Neuronal stem cell (in vitro differentiated cells): ENCODE data around the gene NIPAL4.

Experiments used
- DNase-seq: peaks from one replicate; pipeline ENCODE4 v3.0.0-alpha.2; 2013; ENCODE audit warnings: low spot score
- H2AFZ ChIP-seq: one replicate; pipeline ENCODE4 v1.6.1; 2013; ENCODE audit warnings: mild to moderate bottlenecking, low read length, inconsistent platforms
- H2AK5ac ChIP-seq: 2 replicates; pipeline ENCODE4 v1.6.1; 2013; ENCODE audit warnings: low read depth, mild to moderate bottlenecking, inconsistent platforms, low read length, moderate library complexity, mixed read lengths
- H2BK120ac ChIP-seq: 2 replicates; pipeline ENCODE4 v1.6.1; 2013; ENCODE audit warnings: low read depth, mild to moderate bottlenecking, inconsistent platforms, low read length, moderate library complexity, mixed read lengths
- H2BK12ac ChIP-seq: one replicate; pipeline ENCODE4 v1.6.1; 2013; ENCODE audit warnings: low read length, inconsistent platforms
- H2BK15ac ChIP-seq: 2 replicates; pipeline ENCODE4 v1.6.1; 2013; ENCODE audit warnings: mild to moderate bottlenecking, low read length, inconsistent platforms, mixed read lengths
- H2BK5ac ChIP-seq: one replicate; pipeline ENCODE4 v1.6.1; 2013; ENCODE audit warnings: inconsistent platforms, mild to moderate bottlenecking, low read length, moderate library complexity
- H3K14ac ChIP-seq: one replicate; pipeline ENCODE4 v1.6.1; 2013; ENCODE audit warnings: low read length, inconsistent platforms
- H3K18ac ChIP-seq: 2 replicates; pipeline ENCODE4 v1.6.1; 2013; ENCODE audit warnings: low read length, inconsistent platforms
- H3K23ac ChIP-seq: 2 replicates; pipeline ENCODE4 v1.6.1; 2013; ENCODE audit warnings: low read depth, mild to moderate bottlenecking, mixed read lengths, low read length, inconsistent platforms; ENCODE audit not compliant: poor library complexity
- H3K27ac ChIP-seq: replicated peaks from 3 replicates; pipeline ENCODE4 v1.5.1; 2013; ENCODE audit warnings: low read length, inconsistent platforms
- H3K27me3 ChIP-seq, 3 experiments: 2 replicates each; pipeline ENCODE4 v1.6.1; 2013; ENCODE audit warnings: low read length in 3 of 3, mild to moderate bottlenecking in 2 of 3, inconsistent platforms in 1 of 3, low read depth in 1 of 3, mixed read lengths in 1 of 3, moderate library complexity in 1 of 3; ENCODE audit not compliant: control insufficient read depth in 3 of 3, insufficient read depth in 3 of 3
- H3K36me3 ChIP-seq, 2 donors: replicated peaks in 1 of 2; 2 replicates each; pipeline ENCODE4 v1.6.1; 2013; ENCODE audit warnings: low read length in 2 of 2; ENCODE audit not compliant: control insufficient read depth in 2 of 2, insufficient read depth in 2 of 2
- H3K4ac ChIP-seq: 2 replicates; pipeline ENCODE4 v1.6.1; 2013; ENCODE audit warnings: inconsistent platforms, mild to moderate bottlenecking, low read length, moderate library complexity
- H3K4me1 ChIP-seq, 2 donors: 1 replicate in 1 of 2; 2 replicates in 1 of 2; pipeline ENCODE4 v1.6.1; 2013; ENCODE audit warnings: low read length in 2 of 2, low read depth in 1 of 2; ENCODE audit not compliant: control insufficient read depth in 2 of 2, insufficient read depth in 1 of 2
- H3K4me2 ChIP-seq: one replicate; pipeline ENCODE4 v1.6.1; 2013; ENCODE audit warnings: mild to moderate bottlenecking, low read length, inconsistent platforms; ENCODE audit not compliant: insufficient read depth, poor library complexity, severe bottlenecking
- H3K4me3 ChIP-seq, 2 donors: 2 replicates each; pipeline ENCODE4 v1.5.1; 2013; ENCODE audit warnings: low read length in 2 of 2, mild to moderate bottlenecking in 2 of 2, inconsistent platforms in 1 of 2, moderate library complexity in 1 of 2
- H3K79me1 ChIP-seq: one replicate; pipeline ENCODE4 v1.6.1; 2013; ENCODE audit warnings: low read depth, mild to moderate bottlenecking, inconsistent platforms, low read length, moderate library complexity
- H3K9ac ChIP-seq: one replicate; pipeline ENCODE4 v1.6.1; 2013; ENCODE audit warnings: mild to moderate bottlenecking, low read depth, low read length, inconsistent platforms; ENCODE audit not compliant: poor library complexity
- H3K9me3 ChIP-seq, 2 donors: replicated peaks in 1 of 2; 2 replicates each; pipeline versions ENCODE3 to v1.6.1; 2013; ENCODE audit warnings: low read length in 2 of 2, mild to moderate bottlenecking in 2 of 2, inconsistent platforms in 1 of 2, low read depth in 1 of 2, mixed read lengths in 1 of 2, moderate library complexity in 1 of 2; ENCODE audit not compliant: control insufficient read depth in 2 of 2, insufficient read depth in 1 of 2
- H4K8ac ChIP-seq: one replicate; pipeline ENCODE4 v1.6.1; 2013; ENCODE audit warnings: low read depth, mild to moderate bottlenecking, inconsistent platforms, low read length, moderate library complexity
- H4K91ac ChIP-seq: one replicate; pipeline ENCODE4 v1.6.1; 2013; ENCODE audit warnings: low read length, low read depth, mild to moderate bottlenecking, inconsistent platforms; ENCODE audit not compliant: poor library complexity
- WGBS, 2 donors: extraction: QIAGEN DNeasy Blood & Tissue Kit; methylation state at CpG; one replicate each; pipeline ENCODE4 v1.1.7; 2013; ENCODE audit warnings: missing lambda C conversion rate in 2 of 2, mixed read lengths in 1 of 2; ENCODE audit not compliant: insufficient read length in 2 of 2, insufficient replicate concordance in 1 of 2; ENCODE audit errors: extremely low coverage in 2 of 2; 5-methylcytosine and 5-hydroxymethylcytosine counted together

Gene NIPAL4

DNA sequence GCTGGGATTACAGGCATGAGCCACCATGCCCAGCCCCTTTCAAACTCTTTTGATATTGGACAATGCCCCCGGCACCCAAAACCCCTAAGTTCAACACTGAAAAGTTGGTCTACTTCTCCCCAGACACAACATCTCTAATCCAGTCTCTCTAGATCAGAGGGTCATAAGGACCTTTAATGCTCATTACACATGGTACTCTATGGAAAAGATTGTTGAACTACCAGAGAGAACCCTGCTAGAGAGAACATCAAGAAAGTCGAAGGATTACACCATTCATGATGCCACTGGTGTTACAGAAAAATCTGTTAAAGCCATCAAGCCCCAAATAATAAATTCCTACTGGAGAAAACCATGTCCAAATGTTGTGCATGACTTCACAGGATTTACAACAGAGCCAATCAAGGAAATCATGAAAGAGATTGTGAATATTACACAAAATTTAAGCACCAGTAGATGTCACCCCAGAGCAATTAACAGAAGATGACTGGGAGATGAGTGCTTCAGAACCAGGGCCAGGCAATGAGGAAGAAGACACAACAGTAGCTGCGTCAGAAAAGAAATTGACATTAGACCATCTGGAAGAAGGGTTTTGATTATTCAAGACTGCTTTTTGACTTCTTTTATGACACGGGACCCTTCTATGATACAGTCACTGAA lies 28.3 kb upstream of the NIPAL4 start:
- H3K4me1 ChIP-seq = no peaks in the 10 kb centered on the region
- no peak overlapping the region for H2BK15ac ChIP-seq
- no peak overlapping the region for H3K18ac ChIP-seq
- H2BK5ac ChIP-seq = no peak overlapping the region
- no peak overlapping the region for H3K27ac ChIP-seq
- H3K9ac ChIP-seq = no peak overlapping the region
- no peaks in the 10 kb centered on the region for H3K27me3 ChIP-seq
- H3K36me3 ChIP-seq = no peaks in the 10 kb centered on the region
- no peaks in the 10 kb centered on the region for H3K9me3 ChIP-seq
- no peak overlapping the region for H3K23ac ChIP-seq
- no peak overlapping the region for H3K4me3 ChIP-seq
- no peak overlapping the region for H4K91ac ChIP-seq
- H3K4ac ChIP-seq = no peak overlapping the region
- no peak overlapping the region for H2BK12ac ChIP-seq
- H3K4me2 ChIP-seq = no peak overlapping the region
- H3K79me1 ChIP-seq = no peaks in the 10 kb centered on the region
- H2AK5ac ChIP-seq = no peak overlapping the region
- no peak overlapping the region for H2AFZ ChIP-seq
- H2BK120ac ChIP-seq = no peak overlapping the region
- no peak overlapping the region for H4K8ac ChIP-seq
- DNase-seq = peak; percentile 11
- no CpG with 5 or more reads among the region's 4 CpGs for WGBS, 2 donors
- H3K14ac ChIP-seq = no peak overlapping the region

DNA sequence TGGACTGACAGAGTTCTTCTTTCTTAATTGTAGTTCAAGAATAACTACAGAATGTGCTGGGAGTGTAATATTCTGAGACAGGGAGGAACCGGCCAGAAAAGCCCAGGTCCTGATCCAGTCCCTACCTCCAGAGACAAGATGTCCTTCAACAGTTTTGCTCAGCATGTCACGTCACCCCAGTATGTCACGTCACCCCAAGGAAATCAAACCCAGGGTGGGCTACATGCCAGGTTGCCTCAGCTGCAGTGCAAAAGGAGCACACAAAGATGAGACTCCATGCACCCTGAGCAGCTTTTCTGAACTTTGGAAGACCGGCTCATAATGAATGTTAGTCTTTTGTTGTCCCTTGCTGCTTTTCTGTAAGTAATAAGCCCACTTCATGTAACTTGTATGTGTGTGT lies 25.9 kb upstream of the NIPAL4 start:
- Histone ChIP-seq H3K36me3 (no peaks in the 10 kb centered on the region), H3K4me2 (no peak overlapping the region), H2BK120ac (no peak overlapping the region), H2AK5ac (no peak overlapping the region), H3K4ac (no peak overlapping the region), H3K9me3 (no peaks in the 10 kb centered on the region), H3K4me1 (no peaks in the 10 kb centered on the region), H3K79me1 (no peaks in the 10 kb centered on the region), H2AFZ (no peak overlapping the region), H2BK12ac (no peak overlapping the region), H3K4me3 (peak overlapping the region in 1 of 2 donors; percentile 61), H2BK15ac (no peak overlapping the region), H3K23ac (no peak overlapping the region), H2BK5ac (no peak overlapping the region), H3K9ac (no peak overlapping the region), H3K14ac (no peak overlapping the region), H3K27ac (no peak overlapping the region), H3K27me3 (no peaks in the 10 kb centered on the region), H4K8ac (no peak overlapping the region), H4K91ac (no peak overlapping the region), H3K18ac (no peak overlapping the region)
- no peak for DNase-seq
- WGBS, 2 donors = no CpG with 5 or more reads among the region's 4 CpGs

DNA sequence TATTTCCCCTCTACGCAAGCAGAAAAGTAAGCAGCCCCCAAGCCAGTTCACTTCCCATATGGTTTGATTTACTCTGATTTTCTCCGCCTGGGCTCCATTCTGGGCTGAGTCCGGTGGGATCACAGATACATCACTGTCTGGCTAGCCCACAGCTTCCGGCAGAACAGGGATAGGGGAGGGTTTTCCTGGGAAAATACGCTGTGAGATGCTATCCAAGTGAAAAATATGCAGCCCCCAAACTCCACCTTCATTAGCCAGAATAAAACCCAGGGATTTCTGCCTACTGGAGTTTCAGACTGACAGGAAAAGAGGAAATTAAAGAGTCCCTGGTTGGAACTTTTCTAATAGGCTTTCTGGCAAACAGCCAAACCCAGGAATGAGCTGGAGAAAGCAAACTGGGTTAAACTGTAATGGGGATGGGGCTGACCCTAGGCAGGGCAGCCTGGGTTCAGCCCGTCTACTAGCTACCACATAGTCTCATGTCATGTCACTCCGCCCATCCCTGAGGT lies 16.9 kb upstream of the NIPAL4 start:
- peaks cover 0 to 2% of the 10 kb centered on the region in 2 donors for H3K4me1 ChIP-seq
- no CpG with 5 or more reads among the region's 7 CpGs for WGBS, 2 donors

DNA sequence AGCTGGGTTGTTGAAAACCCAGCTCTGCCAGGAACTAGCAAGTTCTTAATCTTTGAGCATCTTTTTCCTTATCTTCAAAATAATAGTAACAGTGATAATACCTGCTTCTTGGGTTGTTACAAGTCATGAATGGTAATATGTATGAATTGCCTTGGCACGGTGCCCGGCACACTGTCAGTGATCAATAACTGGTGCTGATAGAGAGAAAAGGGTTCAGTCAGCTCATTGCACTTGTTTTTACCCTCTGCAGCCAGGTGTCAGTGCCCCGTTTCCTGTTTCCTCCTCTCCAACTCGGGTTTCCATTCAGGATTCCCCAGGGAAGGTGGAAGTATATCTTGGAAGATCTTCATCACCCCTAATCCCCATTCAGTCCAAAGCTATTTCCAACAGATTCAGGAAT lies 15.8 kb upstream of the NIPAL4 start:
- Histone ChIP-seq H3K18ac (no peak overlapping the region), H3K27ac (no peak overlapping the region), H4K91ac (no peak overlapping the region), H3K9me3 (no peaks in the 10 kb centered on the region), H2BK5ac (no peak overlapping the region), H2AK5ac (no peak overlapping the region), H3K79me1 (no peaks in the 10 kb centered on the region), H2BK12ac (no peak overlapping the region), H3K36me3 (no peaks in the 10 kb centered on the region), H2BK15ac (no peak overlapping the region), H4K8ac (no peak overlapping the region), H2BK120ac (no peak overlapping the region), H3K4ac (no peak overlapping the region), H3K4me2 (no peak overlapping the region), H3K14ac (no peak overlapping the region), H3K4me1 (peaks cover 0 to 2% of the 10 kb centered on the region in 2 donors), H2AFZ (no peak overlapping the region), H3K9ac (no peak overlapping the region), H3K27me3 (peaks cover 0 to 4% (median 0%) of the 10 kb centered on the region in 3 experiments), H3K23ac (no peak overlapping the region), H3K4me3 (no peak overlapping the region)
- no CpG with 5 or more reads among the region's 4 CpGs for whole genome bisulfite sequencing, 2 donors
- DNase-seq = no peak

More for the DNA sequence above, 16.9 kb upstream of the NIPAL4 start:
- Histone ChIP-seq H4K91ac (no peak overlapping the region), H3K9me3 (no peaks in the 10 kb centered on the region), H3K14ac (no peak overlapping the region), H3K79me1 (no peaks in the 10 kb centered on the region), H3K4me3 (no peak overlapping the region), H4K8ac (no peak overlapping the region), H3K27ac (no peak overlapping the region), H2AK5ac (no peak overlapping the region), H3K23ac (no peak overlapping the region), H3K27me3 (peaks cover 0 to 4% (median 0%) of the 10 kb centered on the region in 3 experiments), H2BK5ac (no peak overlapping the region), H2BK120ac (no peak overlapping the region), H2BK12ac (no peak overlapping the region), H3K18ac (no peak overlapping the region), H3K4ac (no peak overlapping the region), H2AFZ (no peak overlapping the region), H2BK15ac (no peak overlapping the region), H3K9ac (no peak overlapping the region), H3K4me2 (no peak overlapping the region), H3K36me3 (no peaks in the 10 kb centered on the region)
- DNase-seq = no peak
